ENCODE results near the gene CKLF. TPM values are rescaled to one million over a fixed set of nuclear protein-coding genes. Genes with fewer than 3 reads are reported as not detected.

The CKLF gene
- total RNA-seq, 4 donors from 2014 or later: 13.1 to 31.5 (median 17.9) TPM

- no peak overlapping the region for H3K27ac ChIP-seq
- H3K36me3 ChIP-seq: peaks cover 0 to 33% of the 10 kb centered on the region in 2 donors
- TF ChIP-seq POLR2AphosphoS5 (IDR thresholded peaks at IDR 0.05) (no peak), POLR2A (IDR thresholded peaks at IDR 0.05) (no peak), EP300 (IDR thresholded peaks at IDR 0.05) (no peak)
- TF ChIP-seq, protein P1, sequence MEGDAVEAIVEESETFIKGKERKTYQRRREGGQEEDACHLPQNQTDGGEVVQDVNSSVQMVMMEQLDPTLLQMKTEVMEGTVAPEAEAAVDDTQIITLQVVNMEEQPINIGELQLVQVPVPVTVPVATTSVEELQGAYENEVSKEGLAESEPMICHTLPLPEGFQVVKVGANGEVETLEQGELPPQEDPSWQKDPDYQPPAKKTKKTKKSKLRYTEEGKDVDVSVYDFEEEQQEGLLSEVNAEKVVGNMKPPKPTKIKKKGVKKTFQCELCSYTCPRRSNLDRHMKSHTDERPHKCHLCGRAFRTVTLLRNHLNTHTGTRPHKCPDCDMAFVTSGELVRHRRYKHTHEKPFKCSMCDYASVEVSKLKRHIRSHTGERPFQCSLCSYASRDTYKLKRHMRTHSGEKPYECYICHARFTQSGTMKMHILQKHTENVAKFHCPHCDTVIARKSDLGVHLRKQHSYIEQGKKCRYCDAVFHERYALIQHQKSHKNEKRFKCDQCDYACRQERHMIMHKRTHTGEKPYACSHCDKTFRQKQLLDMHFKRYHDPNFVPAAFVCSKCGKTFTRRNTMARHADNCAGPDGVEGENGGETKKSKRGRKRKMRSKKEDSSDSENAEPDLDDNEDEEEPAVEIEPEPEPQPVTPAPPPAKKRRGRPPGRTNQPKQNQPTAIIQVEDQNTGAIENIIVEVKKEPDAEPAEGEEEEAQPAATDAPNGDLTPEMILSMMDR (IDR thresholded peaks at IDR 0.05): no peak
- WGBS, 2 donors (ENCODE audit: low coverage in 1 of 2): 76 to 80% methylated on average over 1 of the region's 1 CpG
- no peak for ATAC-seq
- H3K4me1 ChIP-seq: no peaks in the 10 kb centered on the region
- H3K4me3 ChIP-seq: no peak overlapping the region
- H3K27me3 ChIP-seq: no peaks in the 10 kb centered on the region
- H3K9me3 ChIP-seq: no peaks in the 10 kb centered on the region
Measured at GRCh38 chr16:66569131-66569530, 16.8 kb downstream of the CKLF start.

DNA sequence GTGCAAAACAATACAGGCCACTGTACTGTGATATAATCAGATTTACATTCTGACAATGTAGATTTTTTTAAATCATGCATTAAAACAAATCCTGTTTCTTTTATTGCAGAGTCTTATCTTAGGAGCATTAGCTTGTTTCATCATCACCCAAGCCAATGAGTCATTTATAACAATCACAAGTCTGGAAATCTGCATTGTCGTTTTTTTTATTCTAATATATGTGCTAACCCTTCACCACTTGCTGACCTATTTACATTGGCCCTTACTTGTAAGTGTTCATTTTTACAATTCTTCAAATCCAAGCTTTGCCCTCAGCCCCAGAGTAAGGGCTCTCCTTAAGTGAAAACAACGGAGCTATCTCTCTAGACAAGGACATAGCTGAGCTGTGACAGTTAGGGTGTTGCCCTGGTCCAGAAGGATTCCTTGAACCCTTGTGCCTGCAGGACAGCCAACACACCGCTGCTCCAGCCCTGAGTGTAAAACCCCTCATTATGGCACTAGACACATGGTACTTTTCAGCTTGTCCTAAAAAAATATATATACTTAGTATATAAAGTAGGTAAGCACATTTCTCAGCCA is 17.5 kb downstream of the CKLF start:
- H3K27ac ChIP-seq: no peak overlapping the region
- peak; percentile 28 for ATAC-seq
- H3K9me3 ChIP-seq: no peaks in the 10 kb centered on the region
- H3K4me1 ChIP-seq: no peaks in the 10 kb centered on the region
- WGBS, 2 donors (ENCODE audit: low coverage in 1 of 2): 50 to 64% methylated on average over 2 to 3 of the region's 3 CpGs
- no peak overlapping the region for H3K4me3 ChIP-seq
- TF ChIP-seq POLR2AphosphoS5 (IDR thresholded peaks at IDR 0.05) (no peak), EP300 (IDR thresholded peaks at IDR 0.05) (no peak), POLR2A (IDR thresholded peaks at IDR 0.05) (no peak)
- TF ChIP-seq, protein P1 (IDR thresholded peaks at IDR 0.05): no peak
- H3K27me3 ChIP-seq: no peaks in the 10 kb centered on the region
- H3K36me3 ChIP-seq: peaks cover 0 to 25% of the 10 kb centered on the region in 2 donors

- H3K27me3 ChIP-seq: peaks cover 15% of the 10 kb centered on the region
- no peaks in the 10 kb centered on the region for H3K9me3 ChIP-seq
- peaks cover 0 to under 1% of the 10 kb centered on the region in 2 donors for H3K36me3 ChIP-seq
- H3K27ac ChIP-seq: no peak overlapping the region
- 69 to 79% methylated on average over 2 of the region's 2 CpGs for WGBS, 2 donors (ENCODE audit: low coverage in 1 of 2)
- H3K4me1 ChIP-seq: no peaks in the 10 kb centered on the region
- TF ChIP-seq POLR2AphosphoS5 (IDR thresholded peaks at IDR 0.05) (no peak), POLR2A (IDR thresholded peaks at IDR 0.05) (no peak), EP300 (IDR thresholded peaks at IDR 0.05) (no peak)
- TF ChIP-seq, protein P1 (IDR thresholded peaks at IDR 0.05): no peak
- no peak for ATAC-seq
- no peak overlapping the region for H3K4me3 ChIP-seq
Measured at GRCh38 chr16:66572356-66572755, 20.0 kb downstream of the CKLF start.

DNA sequence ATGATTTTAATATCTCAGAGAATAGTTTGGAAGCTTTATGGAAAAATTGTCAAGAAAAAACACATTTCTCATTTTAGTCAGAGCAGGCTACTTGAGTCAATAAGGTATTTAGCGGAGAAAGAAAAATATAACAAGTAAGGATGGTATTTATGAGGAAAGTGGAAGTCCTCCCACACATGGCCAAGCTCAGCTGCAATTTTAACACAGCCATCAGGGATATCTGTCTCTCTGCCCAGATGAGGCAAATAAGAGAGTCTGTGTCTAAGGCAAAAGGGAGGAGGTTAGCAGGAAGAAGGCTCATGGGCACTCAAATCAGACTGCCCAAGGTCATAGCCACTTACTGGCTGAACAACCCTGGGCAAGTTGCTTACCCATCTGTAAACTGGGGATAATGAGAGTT is 21.7 kb downstream of the CKLF start:
- 78% methylated on average over 1 of the region's 1 CpG; no CpG with 5 or more reads in 1 of the 2 donors for WGBS, 2 donors (ENCODE audit: low coverage in 1 of 2)
- TF ChIP-seq, protein P1 (IDR thresholded peaks at IDR 0.05): no peak
- TF ChIP-seq POLR2A (IDR thresholded peaks at IDR 0.05) (no peak), POLR2AphosphoS5 (IDR thresholded peaks at IDR 0.05) (no peak), EP300 (IDR thresholded peaks at IDR 0.05) (no peak)
- Histone ChIP-seq H3K27ac (no peak overlapping the region), H3K4me3 (no peak overlapping the region), H3K36me3 (no peaks in the 10 kb centered on the region), H3K4me1 (peaks cover 0 to 11% (median 5%) of the 10 kb centered on the region in 3 donors), H3K27me3 (peaks cover 33% of the 10 kb centered on the region), H3K9me3 (no peaks in the 10 kb centered on the region)
- ATAC-seq: no peak

DNA sequence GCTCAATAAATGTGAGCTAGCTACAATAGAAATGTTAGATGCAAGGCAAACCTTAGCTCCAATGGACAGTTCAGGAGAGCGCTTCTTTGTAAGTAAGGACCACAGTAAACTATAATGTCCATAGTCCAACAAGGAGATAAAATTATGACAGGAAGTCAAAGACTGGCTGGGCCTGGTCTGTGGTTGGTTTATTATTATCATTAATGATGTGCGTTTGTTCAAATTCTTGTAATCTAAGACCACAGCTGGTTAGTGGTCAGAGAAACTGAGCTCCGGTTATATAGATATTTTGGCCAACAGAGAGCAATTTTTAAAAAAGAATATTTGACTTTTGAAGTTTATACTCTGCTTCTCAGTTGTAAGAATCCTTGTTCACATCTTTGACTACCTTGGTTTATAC is 22.2 kb downstream of the CKLF start:
- Histone ChIP-seq H3K4me3 (no peak overlapping the region), H3K4me1 (peaks cover 0 to 15% (median 5%) of the 10 kb centered on the region in 3 donors), H3K27me3 (peaks cover 37% of the 10 kb centered on the region), H3K27ac (no peak overlapping the region), H3K9me3 (no peaks in the 10 kb centered on the region), H3K36me3 (no peaks in the 10 kb centered on the region)
- WGBS, 2 donors (ENCODE audit: low coverage in 1 of 2): 83 to 93% methylated on average over 3 of the region's 3 CpGs
- TF ChIP-seq POLR2AphosphoS5 (IDR thresholded peaks at IDR 0.05) (no peak), EP300 (IDR thresholded peaks at IDR 0.05) (no peak), POLR2A (IDR thresholded peaks at IDR 0.05) (no peak)
- no peak for ATAC-seq
